IPS-20b (cell line): ENCODE results near the gene COPS6.

Experiments
- H3K27ac ChIP-seq: one replicate; pipeline ENCODE4 v1.5.1; 2013; ENCODE audit warnings: low read length
- H3K27me3 ChIP-seq: 2 replicates; pipeline ENCODE4 v1.6.1; 2013; ENCODE audit warnings: mild to moderate bottlenecking, low read length, inconsistent platforms; ENCODE audit not compliant: insufficient read depth
- H3K36me3 ChIP-seq: 2 replicates; pipeline ENCODE4 v1.6.1; 2013; ENCODE audit warnings: low read depth, mild to moderate bottlenecking, inconsistent platforms, low read length, moderate library complexity; ENCODE audit not compliant: insufficient read depth
- H3K4me1 ChIP-seq: 2 replicates; pipeline ENCODE4 v1.6.1; 2013; ENCODE audit warnings: mild to moderate bottlenecking, control low read depth, inconsistent platforms, low read length, moderate library complexity; ENCODE audit not compliant: insufficient read depth
- H3K4me3 ChIP-seq: 2 replicates; pipeline ENCODE4 v1.5.1; 2013; ENCODE audit warnings: mild to moderate bottlenecking, low read length, inconsistent platforms
- H3K9ac ChIP-seq: 2 replicates; pipeline ENCODE4 v1.6.1; 2013; ENCODE audit warnings: low read depth, mild to moderate bottlenecking, inconsistent platforms, low read length, moderate library complexity
- H3K9me3 ChIP-seq: 2 replicates; pipeline ENCODE4 v1.6.1; 2013; ENCODE audit warnings: mild to moderate bottlenecking, low read depth, low read length, inconsistent platforms; ENCODE audit not compliant: insufficient read depth

The COPS6 gene

DNA sequence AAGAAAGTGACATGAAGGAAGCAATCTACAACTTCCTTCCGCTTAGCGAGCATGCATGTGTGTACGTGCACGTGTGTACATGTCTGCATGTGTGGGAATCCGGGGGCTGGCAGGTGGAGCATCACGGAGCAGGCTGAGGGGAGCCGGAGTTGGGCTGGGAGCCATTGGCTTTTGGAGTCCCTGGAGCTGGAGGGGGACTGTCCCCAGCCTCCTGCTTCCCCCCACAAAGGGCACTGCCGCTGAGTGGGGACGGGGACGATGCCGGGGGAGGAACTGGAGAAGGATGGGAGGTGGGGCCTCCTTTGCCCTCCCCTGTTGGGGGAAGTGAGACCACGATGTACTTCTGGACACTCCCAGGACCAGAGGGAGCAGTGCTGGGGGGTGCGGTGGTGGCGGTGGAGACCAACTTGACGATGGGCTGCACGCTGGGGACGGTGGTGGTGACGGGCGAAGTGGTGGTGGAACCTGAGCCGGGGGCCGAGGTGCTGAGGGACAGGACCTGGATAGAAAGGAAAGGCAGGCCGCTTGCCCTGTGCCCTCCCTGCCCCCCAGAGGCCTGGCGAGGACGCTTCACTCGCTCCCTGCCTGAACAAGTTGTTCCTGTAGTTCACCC, 18.5 kb downstream of the COPS6 start:
- Histone ChIP-seq H3K27me3 (no peaks in the 10 kb centered on the region), H3K9me3 (no peaks in the 10 kb centered on the region), H3K27ac (no peak overlapping the region), H3K4me1 (0 out of 2 replicates have a peak, but pooled peaks cover 2% of the 10 kb centered on the region), H3K36me3 (peaks cover 84% of the 10 kb centered on the region), H3K9ac (no peak overlapping the region), H3K4me3 (no peak overlapping the region)

DNA sequence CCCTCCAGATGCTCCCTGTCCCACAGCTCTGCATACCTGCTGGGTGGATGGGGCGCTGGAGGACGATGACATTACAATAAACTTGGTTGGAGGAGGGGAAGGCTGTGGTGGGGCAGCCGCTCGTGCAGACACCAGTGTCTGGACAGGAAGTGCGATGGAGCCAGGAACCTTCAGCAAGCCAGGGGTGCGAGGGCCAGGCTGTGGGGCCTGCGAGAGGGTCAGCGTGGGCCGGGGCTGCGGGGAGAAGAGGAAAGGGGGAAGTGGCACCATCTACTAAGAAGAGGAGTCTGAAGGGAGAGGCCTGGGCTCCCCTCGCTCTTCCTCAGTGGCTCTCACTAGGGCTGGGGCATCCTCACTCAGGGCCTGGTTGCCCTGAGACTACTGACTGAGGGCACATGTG, 19.1 kb downstream of the COPS6 start:
- no peak overlapping the region for H3K27ac ChIP-seq
- H3K4me3 ChIP-seq: no peak overlapping the region
- H3K27me3 ChIP-seq: no peaks in the 10 kb centered on the region
- H3K9me3 ChIP-seq: no peaks in the 10 kb centered on the region
- peaks cover 91% of the 10 kb centered on the region for H3K36me3 ChIP-seq
- H3K9ac ChIP-seq: no peak overlapping the region
- H3K4me1 ChIP-seq: no peaks in the 10 kb centered on the region

DNA sequence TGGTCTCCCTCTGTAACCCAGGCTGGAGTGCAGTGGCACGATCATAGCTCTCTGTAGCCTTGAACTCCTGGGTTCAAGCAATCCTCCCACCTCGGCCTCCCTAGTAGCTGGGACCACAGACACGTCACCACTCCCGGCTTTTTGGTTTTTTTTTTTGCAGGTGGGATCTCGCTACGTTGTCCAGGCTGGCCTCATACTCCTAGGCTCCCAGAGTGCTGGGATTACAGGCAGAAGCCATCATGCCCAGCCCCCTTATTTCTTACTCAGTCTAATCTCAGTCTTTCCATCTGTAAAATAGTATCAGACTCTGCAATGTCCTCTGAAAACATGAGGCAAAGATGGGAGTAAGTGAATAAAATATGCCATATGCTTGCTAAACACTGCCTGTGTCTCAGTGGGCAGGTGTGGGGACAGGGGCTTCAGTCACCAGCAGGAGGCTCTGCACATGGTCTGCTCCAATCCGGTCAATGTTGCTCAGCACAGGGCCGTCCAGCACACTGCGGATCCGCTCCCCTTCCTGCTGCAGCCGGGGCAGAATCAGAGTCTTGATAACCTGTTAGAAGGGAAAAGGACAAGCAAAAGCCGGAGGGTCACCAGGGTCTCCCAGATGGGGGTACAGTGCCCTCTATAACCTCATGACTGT, 20.9 kb downstream of the COPS6 start:
- Histone ChIP-seq H3K4me3 (no peak overlapping the region), H3K4me1 (no peaks in the 10 kb centered on the region), H3K9ac (no peak overlapping the region), H3K9me3 (no peaks in the 10 kb centered on the region), H3K27me3 (no peaks in the 10 kb centered on the region), H3K27ac (no peak overlapping the region), H3K36me3 (peaks cover 91% of the 10 kb centered on the region)

DNA sequence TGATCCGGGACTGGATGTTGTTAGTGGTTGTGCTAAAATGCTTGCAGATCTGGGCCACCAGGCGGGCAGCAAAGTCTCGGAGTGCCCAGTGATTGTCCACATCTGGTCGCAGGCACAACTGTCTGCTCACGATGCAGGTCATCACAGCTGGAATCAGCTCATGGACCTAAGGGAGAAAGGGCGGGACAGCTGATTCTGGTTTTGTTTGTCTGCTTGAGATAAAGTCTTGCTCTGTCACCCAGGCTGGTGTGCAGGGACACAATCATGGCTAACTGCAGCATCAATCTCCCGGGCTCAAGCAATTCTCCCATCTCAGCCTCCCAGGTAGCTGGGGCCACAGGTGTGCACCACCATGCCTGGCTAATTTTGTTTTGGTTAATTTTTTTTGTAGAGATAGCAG, 22.4 kb downstream of the COPS6 start:
- Histone ChIP-seq H3K4me1 (no peaks in the 10 kb centered on the region), H3K9ac (no peak overlapping the region), H3K4me3 (no peak overlapping the region), H3K27ac (no peak overlapping the region), H3K9me3 (no peaks in the 10 kb centered on the region), H3K27me3 (no peaks in the 10 kb centered on the region), H3K36me3 (peaks cover 79% of the 10 kb centered on the region)

DNA sequence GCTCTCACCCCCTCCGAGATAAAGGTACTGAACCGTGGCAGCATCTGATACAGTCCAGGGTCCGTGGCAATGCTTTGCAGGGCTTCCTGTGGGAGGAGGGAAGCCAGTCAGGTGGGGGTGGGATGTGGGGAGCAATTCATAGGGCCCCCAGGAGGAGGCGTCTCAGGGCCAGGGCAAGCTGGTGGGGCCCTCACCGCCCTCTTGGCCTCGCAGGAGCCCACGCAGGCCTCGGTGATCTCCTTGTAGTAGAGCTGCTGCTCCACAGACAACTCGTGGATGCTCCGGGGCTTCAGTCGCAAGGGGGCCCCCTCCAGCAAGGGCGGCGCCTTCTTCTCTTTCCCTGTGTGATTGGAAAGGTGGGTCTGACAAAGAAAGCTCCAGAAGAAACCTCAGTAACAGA, 23.1 kb downstream of the COPS6 start:
- no peak overlapping the region for H3K9ac ChIP-seq
- H3K4me3 ChIP-seq: no peak overlapping the region
- H3K27me3 ChIP-seq: no peaks in the 10 kb centered on the region
- no peaks in the 10 kb centered on the region for H3K4me1 ChIP-seq
- H3K9me3 ChIP-seq: no peaks in the 10 kb centered on the region
- peaks cover 74% of the 10 kb centered on the region for H3K36me3 ChIP-seq
- no peak overlapping the region for H3K27ac ChIP-seq

DNA sequence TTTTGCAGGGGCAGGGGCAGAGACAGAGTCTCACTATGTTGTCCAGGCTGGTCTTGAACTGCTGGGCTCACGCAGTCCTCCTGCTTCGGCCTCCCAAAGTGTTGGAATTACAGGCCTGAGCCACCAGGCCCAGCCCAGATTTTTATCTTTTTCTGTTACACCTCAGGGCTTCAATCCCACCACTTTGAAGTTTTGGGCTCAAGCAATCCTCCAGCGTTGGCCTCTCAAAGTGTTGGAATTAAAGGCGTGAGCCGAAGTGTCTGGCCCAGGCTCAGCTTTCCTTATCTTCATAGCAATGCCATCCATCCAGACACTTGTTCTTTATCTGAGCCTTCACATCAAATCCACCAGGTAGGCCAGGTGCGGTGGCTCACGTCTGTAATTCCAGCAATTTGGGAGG, 26.3 kb downstream of the COPS6 start:
- Histone ChIP-seq H3K36me3 (peaks cover 44% of the 10 kb centered on the region), H3K9ac (no peak overlapping the region), H3K27ac (no peak overlapping the region), H3K27me3 (no peaks in the 10 kb centered on the region), H3K4me1 (no peaks in the 10 kb centered on the region), H3K4me3 (no peak overlapping the region), H3K9me3 (no peaks in the 10 kb centered on the region)

DNA sequence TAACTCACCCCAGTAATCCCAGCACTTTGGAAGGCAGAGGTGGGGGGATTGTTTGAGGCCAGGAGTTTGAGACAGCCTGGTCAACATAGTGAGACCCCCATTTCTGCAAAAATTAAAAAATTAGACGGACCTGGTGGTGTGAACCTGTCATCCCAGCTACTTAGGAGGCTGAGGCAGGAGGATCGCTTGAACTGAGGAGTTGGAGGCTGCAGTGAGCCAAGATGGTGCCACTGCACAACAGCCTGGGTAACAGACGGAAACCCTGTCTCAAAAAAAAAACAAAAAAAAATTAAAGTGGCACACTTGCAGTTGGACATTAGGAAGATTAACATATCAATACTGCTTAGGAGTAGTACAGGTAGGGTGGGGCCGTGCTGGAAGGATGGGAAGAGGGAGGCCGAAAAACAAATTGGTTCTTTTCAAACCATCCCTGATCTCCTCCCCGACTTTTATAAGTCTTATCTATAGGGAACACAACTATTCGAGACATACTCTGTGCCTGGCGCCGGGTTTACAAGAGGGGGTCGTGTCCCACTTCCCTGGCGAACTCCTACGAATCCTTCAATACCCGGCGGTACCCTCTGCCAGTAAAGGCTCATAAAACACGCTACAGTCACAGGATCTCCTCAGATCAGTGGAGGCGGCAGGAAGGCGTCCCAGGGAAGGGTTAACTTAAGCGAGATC, 29.8 kb downstream of the COPS6 start:
- H3K36me3 ChIP-seq: peaks cover 10% of the 10 kb centered on the region
- peak overlapping the region; percentile 73 for H3K27ac ChIP-seq
- H3K9ac ChIP-seq: peak overlapping the region; percentile 93
- H3K27me3 ChIP-seq: no peaks in the 10 kb centered on the region
- H3K4me3 ChIP-seq: peak overlapping the region; percentile 92
- H3K4me1 ChIP-seq: 0 out of 2 replicates have a peak, but pooled peaks cover 5% of the 10 kb centered on the region
- no peaks in the 10 kb centered on the region for H3K9me3 ChIP-seq

DNA sequence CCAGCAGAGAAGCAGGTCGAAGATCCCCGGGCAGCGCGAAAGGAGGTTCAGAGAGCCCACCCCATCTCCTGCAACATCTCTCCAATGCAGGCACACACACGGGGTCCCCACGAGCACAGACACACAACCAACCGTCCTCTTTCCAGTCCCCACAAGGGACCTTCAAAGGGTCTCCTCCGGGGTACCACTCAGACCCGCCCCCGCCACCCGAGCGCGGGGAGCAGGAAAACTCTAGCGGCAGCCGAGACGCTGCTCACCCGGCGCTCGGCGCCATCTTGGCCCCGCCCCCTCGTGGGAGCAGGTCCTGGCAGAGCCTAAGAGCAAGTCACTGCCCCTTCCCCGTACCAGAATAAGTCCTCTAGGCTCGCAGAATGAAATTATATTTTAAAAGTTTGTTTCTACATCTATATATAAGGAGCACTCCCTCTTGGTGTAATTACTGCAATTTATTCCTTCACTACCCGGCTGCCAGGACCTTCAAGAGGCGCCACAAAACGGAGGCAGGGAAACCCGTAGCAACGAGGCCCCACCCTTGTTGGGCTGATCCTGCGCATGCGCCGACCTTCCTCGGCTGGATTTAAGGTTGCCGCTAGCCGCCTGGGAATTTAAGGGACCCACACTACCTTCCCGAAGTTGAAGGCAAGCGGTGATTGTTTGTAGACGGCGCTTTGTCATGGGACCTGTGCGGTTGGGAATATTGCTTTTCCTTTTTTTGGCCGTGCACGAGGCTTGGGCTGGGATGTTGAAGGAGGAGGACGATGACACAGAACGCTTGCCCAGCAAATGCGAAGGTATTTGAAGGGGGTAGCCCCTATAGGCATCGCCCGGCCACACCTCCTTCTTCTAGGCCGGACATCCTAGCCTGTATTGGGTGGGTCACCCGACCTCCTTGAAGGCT, 30.6 kb downstream of the COPS6 start, which contains the start of the genes CNPY4 and TAF6:
Gene CNPY4 (plus strand): TSS at position 563 of the 898 bp plus-strand sequence. CDS start 111 bp downstream, at position 674.
Gene TAF6 (minus strand): TSS at position 287 of the 898 bp plus-strand sequence. CDS start 5,149 bp downstream, outside the sequence.
- 0 out of 2 replicates have a peak, but pooled peaks cover 5% of the 10 kb centered on the region for H3K4me1 ChIP-seq
- no peaks in the 10 kb centered on the region for H3K9me3 ChIP-seq
- peak within 1 kb of the TSS; percentile 73 for H3K27ac ChIP-seq
- 0 out of 2 replicates have a peak, but pooled peaks cover 4% of the 10 kb centered on the region for H3K36me3 ChIP-seq
- H3K27me3 ChIP-seq: no peaks in the 10 kb centered on the region
- peak within 1 kb of the TSS; percentile 93 for H3K9ac ChIP-seq
- peak within 1 kb of the TSS; percentile 92 for H3K4me3 ChIP-seq

DNA sequence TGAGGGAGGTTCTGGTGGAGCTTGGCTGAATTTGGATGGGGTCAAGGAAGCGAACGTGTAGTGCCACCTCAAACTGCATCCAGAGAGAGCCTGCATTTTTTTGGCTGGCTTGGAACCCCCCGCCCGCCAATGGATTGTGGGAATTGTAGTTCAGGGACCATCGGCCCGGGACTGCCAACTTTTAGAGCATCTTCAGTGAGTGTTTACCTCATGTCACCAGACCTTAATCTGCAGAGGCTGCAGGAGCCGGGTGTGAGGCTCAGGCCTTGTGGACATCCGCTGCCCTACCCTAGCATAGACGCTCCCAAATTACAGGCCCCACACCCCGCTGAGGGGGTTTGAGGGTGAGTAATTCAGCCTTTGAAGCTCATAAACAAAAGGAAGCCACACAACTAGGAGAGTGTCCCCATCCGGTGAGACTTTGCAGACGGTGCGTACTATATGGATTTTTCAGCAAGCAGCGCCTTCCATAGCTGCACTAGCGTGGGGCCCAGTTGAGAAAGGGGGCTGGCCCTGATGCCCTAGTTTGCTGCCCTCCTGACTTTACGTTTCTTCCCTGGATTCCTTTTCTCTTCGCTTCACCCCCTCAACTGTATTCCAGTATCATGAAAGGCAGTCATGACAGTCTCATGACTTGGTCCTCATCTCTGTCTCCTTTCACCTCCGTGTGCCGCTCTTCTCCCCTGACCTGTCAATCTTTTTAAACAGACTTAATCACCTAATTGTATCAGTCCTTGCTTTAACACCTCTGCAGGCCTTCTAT, 31.4 kb downstream of the COPS6 start:
- no peak overlapping the region for H3K27ac ChIP-seq
- no peaks in the 10 kb centered on the region for H3K27me3 ChIP-seq
- H3K4me1 ChIP-seq: 0 out of 2 replicates have a peak, but pooled peaks cover 5% of the 10 kb centered on the region
- 0 out of 2 replicates have a peak, but pooled peaks cover 5% of the 10 kb centered on the region for H3K36me3 ChIP-seq
- H3K4me3 ChIP-seq: peak overlapping the region; percentile 92
- H3K9me3 ChIP-seq: no peaks in the 10 kb centered on the region
- peak overlapping the region; percentile 93; the same call in 1 of the 2 replicates for H3K9ac ChIP-seq

DNA sequence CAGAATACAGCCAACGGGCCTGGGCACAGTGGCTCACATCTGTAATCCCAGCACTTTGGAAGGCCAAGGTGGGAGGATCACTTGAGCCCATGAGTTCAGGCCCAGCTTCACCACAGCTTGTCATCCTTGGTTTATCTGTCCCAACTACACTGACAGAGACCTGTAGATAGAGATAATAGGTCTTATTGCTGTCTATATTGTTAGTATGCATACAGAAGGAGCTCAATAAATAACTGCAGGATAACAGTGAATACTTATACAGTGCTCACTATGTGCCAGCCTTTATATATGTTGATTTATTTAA, 31.9 kb downstream of the COPS6 start:
- no peaks in the 10 kb centered on the region for H3K9me3 ChIP-seq
- no peaks in the 10 kb centered on the region for H3K27me3 ChIP-seq
- H3K9ac ChIP-seq: no peak overlapping the region
- H3K4me1 ChIP-seq: 0 out of 2 replicates have a peak, but pooled peaks cover 5% of the 10 kb centered on the region
- peak overlapping the region; percentile 92; the same call in 1 of the 2 replicates for H3K4me3 ChIP-seq
- 0 out of 2 replicates have a peak, but pooled peaks cover 10% of the 10 kb centered on the region for H3K36me3 ChIP-seq
- H3K27ac ChIP-seq: no peak overlapping the region
